Peyer's patch (tissue), 4 donors: ENCODE results near the gene RUNDC3A. TPM values are rescaled to one million over a fixed set of nuclear protein-coding genes. Genes with fewer than 3 reads are reported as not detected.

Source experiments
- DNase-seq, 3 donors: peaks; one replicate each; pipeline ENCODE4 v3.0.0-alpha.2; 2017 to 2019
- H3K27ac ChIP-seq, 4 donors: fragments of 200-600 bp; sonication (generic); one replicate each; pipeline ENCODE4 v1.5.1; 2016 to 2019
- H3K27me3 ChIP-seq, 2 donors: fragments of 200-600 bp; sonication (generic); one replicate each; pipeline ENCODE4 v1.5.1; 2019
- H3K36me3 ChIP-seq, 3 donors: fragments of 200-600 bp; sonication (generic); one replicate each; pipeline ENCODE4 v1.5.1; 2016 to 2019
- H3K4me1 ChIP-seq, 4 donors: fragments of 200-600 bp; sonication (generic); one replicate each; pipeline ENCODE4 v1.5.1; 2016 to 2019
- H3K4me3 ChIP-seq, 4 donors: fragments of 200-600 bp; sonication (generic); 1 replicate in 3 of 4; 2 replicates in 1 of 4; pipeline ENCODE4 v1.5.1; 2016 to 2019; ENCODE audit warnings: mild to moderate bottlenecking in 1 of 4
- H3K9me3 ChIP-seq, 4 donors: fragments of 200-600 bp; sonication (generic); one replicate each; pipeline ENCODE4 v1.5.1; 2016 to 2019; ENCODE audit warnings: mild to moderate bottlenecking in 1 of 4
- CTCF ChIP-seq, 6 experiments: fragments of 450-650 bp in 4 of 6; fragments of 200-600 bp in 2 of 6; sonication (generic) in 1 of 6; IDR thresholded peaks; one replicate each; pipeline ENCODE4 v1.5.1; 2017 to 2019; ENCODE audit warnings: antibody characterized with exemption in 6 of 6, mild to moderate bottlenecking in 3 of 6, moderate library complexity in 1 of 6
- POLR2A ChIP-seq, 2 donors: fragments of 450-650 bp; IDR thresholded peaks; one replicate each; pipeline ENCODE4 v1.5.1; 2017; ENCODE audit warnings: antibody characterized with exemption in 2 of 2, mild to moderate bottlenecking in 2 of 2, moderate library complexity in 2 of 2
- total RNA-seq, 4 donors: library from RNA; depleted of rRNA; stranded (reverse); fragments of >200 nt; gene quantifications; one replicate each; pipeline ENCODE4 v1.1.0, GENCODE V29; 2016

RUNDC3A gene
- total RNA-seq, 4 donors from 2014 or later, result 0.88 to 14.9 (median 3.8) TPM

DNA sequence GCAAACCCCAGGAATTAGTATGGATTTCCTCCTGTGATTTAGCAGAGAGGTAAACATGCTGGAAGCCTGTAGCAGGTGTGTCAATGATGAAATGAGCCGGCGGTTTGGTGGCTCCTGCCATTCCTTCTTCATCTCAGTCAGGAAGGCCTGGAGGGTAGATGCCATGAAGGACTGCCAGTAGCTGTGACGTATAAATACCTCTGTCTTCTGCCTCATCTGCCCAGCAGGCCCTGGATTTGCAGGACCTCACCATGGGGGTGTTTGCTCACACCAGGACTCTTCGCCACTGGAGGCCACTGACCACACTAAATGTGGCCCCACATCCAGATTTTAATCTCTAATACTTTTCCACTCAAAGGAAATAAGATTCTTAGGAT lies 24.4 kb upstream of the RUNDC3A start:
- Histone ChIP-seq H3K36me3 (no peaks in the 10 kb centered on the region), H3K9me3 (no peaks in the 10 kb centered on the region), H3K4me3 (no peak overlapping the region), H3K27ac (no peak overlapping the region), H3K4me1 (peaks cover 0 to 16% (median 2%) of the 10 kb centered on the region in 4 donors), H3K27me3 (no peaks in the 10 kb centered on the region)
- DNase-seq, result no peak
- TF ChIP-seq CTCF (IDR thresholded peaks at IDR 0.05), result no peak
- no peak for TF ChIP-seq POLR2A (IDR thresholded peaks at IDR 0.05)

DNA sequence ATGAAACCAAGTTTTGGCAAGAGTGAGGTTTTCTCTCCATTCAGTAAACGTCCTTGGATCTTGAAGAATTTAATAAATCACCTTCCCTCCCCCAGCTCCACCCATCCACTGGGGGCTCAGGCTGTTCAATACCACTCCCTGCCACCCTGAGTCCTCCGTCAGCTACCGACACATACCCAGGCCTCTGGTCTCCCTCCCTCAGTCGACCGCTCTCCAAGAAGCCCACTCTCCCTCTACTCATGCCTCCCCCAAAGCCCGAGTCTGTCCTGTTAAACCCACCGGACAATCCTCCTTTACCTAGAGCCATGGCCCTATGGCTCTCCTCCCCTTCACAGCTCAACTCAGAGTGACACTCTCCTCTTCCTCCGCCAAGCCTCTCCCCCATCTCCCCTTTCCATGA lies 20.8 kb upstream of the RUNDC3A start:
- H3K4me3 ChIP-seq, result no peak overlapping the region
- TF ChIP-seq POLR2A (IDR thresholded peaks at IDR 0.05), result no peak
- TF ChIP-seq CTCF (IDR thresholded peaks at IDR 0.05), result no peak
- H3K9me3 ChIP-seq, result no peaks in the 10 kb centered on the region

DNA sequence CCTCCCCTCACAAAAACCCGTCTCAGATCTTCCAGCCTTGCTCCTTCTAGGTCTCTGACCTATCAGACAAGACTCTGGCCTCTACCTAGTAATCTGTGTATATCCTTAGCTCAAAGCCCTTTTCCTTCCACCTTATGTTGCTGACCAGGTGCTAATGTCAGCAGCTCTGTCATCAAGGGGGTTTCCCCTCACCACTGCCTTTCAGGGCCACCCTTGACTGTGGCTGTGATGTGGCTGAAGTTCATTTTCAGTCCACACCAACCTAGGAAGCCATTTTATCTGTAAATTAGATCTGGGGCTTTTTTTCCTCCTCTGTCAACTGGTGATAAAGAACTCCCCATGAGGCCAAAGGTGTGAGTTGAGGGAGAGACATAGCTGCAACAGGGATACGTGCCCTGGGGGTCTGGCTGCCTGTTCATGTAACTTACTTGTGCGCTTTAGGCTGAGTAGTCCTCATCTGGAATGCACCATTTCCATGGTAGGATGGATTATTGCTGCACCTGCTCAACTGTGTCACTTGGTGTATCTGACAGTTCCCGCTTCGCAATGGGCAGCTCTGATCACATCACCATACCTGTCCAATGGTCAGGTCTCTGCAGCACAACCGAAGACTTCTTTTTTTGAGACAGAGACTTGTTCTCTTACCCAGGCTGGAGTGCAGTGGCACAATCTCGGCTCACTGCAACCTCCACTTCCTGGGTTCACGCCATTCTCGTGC lies 14.7 kb upstream of the RUNDC3A start:
- H3K4me3 ChIP-seq, result no peak overlapping the region
- H3K4me1 ChIP-seq, result no peaks in the 10 kb centered on the region
- no peak for DNase-seq
- no peaks in the 10 kb centered on the region for H3K27me3 ChIP-seq
- TF ChIP-seq POLR2A (IDR thresholded peaks at IDR 0.05), result no peak
- TF ChIP-seq CTCF (IDR thresholded peaks at IDR 0.05), result no peak
- no peaks in the 10 kb centered on the region for H3K36me3 ChIP-seq
- no peak overlapping the region for H3K27ac ChIP-seq
- H3K9me3 ChIP-seq, result no peaks in the 10 kb centered on the region

More for the DNA sequence above, 20.8 kb upstream of the RUNDC3A start:
- Histone ChIP-seq H3K36me3 (no peaks in the 10 kb centered on the region), H3K27ac (no peak overlapping the region), H3K4me1 (no peaks in the 10 kb centered on the region), H3K27me3 (no peaks in the 10 kb centered on the region)
- no peak for DNase-seq

DNA sequence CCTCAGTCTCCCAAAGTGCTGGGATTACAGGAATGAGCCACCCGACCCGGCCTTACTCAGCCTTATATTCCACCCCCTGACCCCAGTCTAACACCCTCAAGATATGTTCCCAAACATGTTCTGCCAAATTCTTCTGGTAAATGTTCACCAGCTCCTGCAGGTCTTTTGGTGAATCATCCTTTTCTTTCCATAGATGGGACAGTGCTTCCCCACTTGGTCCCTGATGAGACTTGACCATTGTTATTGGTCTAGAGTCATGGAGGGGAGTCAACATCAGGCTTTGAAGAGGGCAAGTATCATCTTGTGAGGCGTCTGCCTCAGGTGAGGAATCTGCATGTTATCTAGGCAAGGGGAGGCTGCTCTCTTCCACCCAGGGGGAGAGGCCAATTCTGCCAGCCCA lies 10.4 kb upstream of the RUNDC3A start:
- H3K36me3 ChIP-seq, result no peaks in the 10 kb centered on the region
- H3K4me1 ChIP-seq, result no peaks in the 10 kb centered on the region
- H3K27me3 ChIP-seq, result no peaks in the 10 kb centered on the region
- no peak for DNase-seq
- H3K4me3 ChIP-seq, result no peak overlapping the region
- H3K9me3 ChIP-seq, result no peaks in the 10 kb centered on the region
- H3K27ac ChIP-seq, result no peak overlapping the region
- TF ChIP-seq POLR2A (IDR thresholded peaks at IDR 0.05) (no peak), CTCF (IDR thresholded peaks at IDR 0.05) (no peak)

- Histone ChIP-seq H3K27me3 (no peaks in the 10 kb centered on the region), H3K4me1 (peaks cover 0 to 21% (median 11%) of the 10 kb centered on the region in 4 donors), H3K27ac (no peak overlapping the region), H3K9me3 (no peaks in the 10 kb centered on the region), H3K4me3 (no peak overlapping the region), H3K36me3 (no peaks in the 10 kb centered on the region)
- TF ChIP-seq CTCF (IDR thresholded peaks at IDR 0.05), result no peak
- TF ChIP-seq POLR2A (IDR thresholded peaks at IDR 0.05), result no peak
- no peak for DNase-seq
Observed at GRCh38 chr17:44304651-44305050, 3.8 kb upstream of the RUNDC3A start.
